PC-3 (cell line): Measurements from ENCODE around the gene CELSR2.

Source experiments
- CTCF ChIP-seq: fragments of 300-600 bp; sonication (generic); conservative IDR thresholded peaks from 2 replicates; pipeline ENCODE4 v1.5.1; 2017; ENCODE audit warnings: antibody characterized with exemption, low read depth, mild to moderate bottlenecking, low read length
- EZH2 ChIP-seq: fragments of 300-600 bp; sonication (generic); IDR thresholded peaks from one replicate; pipeline ENCODE4 v1.6.1; 2017; ENCODE audit warnings: antibody characterized with exemption, mild to moderate bottlenecking, low read length; ENCODE audit not compliant: unreplicated experiment

GRCh38 chr1:109213345-109213823 lies 36.0 kb upstream of the CELSR2 start:
- TF ChIP-seq CTCF = no peak
- no peak for TF ChIP-seq EZH2
